A204.1 (cell line): ENCODE results near the gene TRPM3.

Source experiments
- FAIRE-seq: peaks from 2 replicates; lab custom pipeline; 2012; peaks lifted over from hg19 to GRCh38; lab: Jason Lieb, UNC

Gene TRPM3

DNA sequence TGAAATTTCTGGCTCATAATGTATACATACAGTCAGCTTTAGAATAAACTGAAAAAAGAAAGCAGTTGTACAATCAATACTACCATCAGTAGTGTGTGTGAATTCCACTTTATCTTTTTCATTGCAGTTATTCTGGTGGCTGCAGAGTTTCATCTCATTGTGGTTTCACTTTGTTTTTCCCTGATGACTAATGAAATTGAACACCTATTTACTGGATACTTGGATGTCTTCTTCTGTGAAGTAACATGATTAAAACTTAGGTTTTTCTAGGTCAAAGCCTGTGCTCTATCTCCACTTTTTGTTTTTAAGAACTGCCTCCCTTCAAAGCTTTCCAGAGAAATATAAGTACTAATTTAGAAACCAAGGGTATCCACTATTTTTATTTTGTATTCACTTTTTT is 174.3 kb downstream of the TRPM3 start:
- FAIRE-seq, result no peak

DNA sequence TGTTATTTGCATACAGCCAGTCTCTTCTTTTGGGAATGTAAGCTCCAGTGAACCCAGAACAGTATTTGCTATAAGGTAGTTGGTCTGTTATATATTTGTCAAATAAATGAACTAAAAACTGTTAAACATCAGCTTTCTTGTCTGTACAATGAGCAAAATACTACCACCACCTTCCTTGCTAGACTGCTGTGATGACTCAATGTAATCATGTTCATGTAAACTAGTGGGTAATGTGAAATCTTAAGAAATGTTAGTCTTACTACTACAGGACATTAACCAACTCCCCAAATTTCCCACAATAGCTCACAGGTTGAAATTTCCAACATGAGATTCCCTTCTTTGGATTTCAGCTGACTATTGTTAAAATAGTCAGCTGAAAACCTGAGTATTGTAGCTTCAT is 176.1 kb downstream of the TRPM3 start:
- FAIRE-seq, result no peak

DNA sequence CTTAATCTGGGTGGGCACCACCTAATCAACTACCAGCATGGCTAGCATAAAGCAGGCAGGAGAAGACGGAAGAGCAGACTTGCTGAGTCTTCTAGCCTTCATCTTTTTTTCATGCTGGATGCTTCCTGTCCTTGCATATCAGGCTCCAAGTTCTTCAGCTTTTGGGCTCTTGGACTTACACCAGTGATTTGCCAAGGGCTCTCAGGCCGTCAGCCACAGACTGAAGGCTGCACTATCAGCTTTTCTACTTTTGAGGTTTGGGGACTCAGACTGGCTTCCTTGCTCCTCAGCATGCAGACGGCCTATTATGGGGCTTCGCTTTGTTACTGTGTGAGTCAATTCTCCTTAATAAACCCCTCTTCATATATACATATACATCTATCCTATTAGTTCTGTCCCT is 180.2 kb downstream of the TRPM3 start:
- no peak for FAIRE-seq

DNA sequence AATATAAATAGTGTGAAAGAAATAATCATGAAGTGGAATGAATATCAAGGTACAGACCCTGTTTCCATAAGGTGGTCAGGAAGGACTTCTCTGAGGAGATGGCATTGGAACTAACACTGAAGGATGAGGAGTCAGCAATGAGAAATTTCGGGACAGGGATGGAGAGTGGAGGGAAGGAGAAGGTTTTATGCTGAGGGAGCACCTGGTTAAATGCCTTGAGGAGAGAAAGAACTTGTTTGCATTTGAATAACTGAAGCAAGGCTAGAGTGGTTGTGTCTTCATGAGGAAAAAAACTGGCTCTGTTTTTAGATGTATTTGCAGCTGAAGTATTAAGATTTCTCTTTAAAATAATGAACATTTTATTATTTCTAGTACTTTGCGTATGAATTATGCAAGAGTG is 180.8 kb downstream of the TRPM3 start:
- FAIRE-seq, result no peak

DNA sequence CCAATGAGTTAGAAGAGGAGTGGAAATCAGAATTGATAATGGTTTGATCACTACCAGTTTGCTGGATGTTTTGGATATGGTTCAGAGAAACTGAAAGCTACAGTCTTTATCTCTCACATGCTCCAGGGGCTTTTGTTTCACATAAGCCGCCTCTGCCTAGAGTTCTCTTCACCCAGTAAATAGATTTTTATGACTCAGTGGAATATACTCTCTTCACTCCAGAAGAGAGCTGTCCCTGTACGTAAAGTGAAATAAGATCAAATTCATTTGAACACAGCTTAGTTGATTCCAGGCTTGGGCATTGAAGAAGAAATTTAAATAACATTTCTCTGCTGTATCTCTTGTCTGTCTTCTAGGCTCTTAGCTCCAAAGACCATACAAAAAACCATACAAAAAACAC is 184.9 kb downstream of the TRPM3 start:
- no peak for FAIRE-seq

DNA sequence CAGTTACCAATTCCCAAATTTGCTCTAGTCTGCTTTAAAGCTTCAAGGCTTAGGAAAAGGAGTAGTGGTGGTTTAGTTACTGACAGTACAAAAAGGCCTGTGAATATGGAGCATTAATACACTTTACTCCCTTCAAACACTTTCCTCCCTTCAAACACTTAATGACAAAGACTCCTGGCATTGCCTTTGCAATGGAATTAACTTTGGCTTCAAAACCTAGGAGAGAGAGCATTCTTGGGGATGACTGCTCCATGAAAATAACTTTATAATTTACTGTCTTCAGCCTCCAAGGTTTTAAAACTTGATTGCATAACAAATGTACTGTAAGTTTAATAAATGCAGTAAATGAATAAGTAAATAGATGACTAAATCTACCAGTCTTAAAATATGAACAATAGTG is 185.6 kb downstream of the TRPM3 start:
- no peak for FAIRE-seq

- FAIRE-seq, result no peak
Measured at GRCh38 chr9:70934642-70935041, 186.8 kb downstream of the TRPM3 start.

DNA sequence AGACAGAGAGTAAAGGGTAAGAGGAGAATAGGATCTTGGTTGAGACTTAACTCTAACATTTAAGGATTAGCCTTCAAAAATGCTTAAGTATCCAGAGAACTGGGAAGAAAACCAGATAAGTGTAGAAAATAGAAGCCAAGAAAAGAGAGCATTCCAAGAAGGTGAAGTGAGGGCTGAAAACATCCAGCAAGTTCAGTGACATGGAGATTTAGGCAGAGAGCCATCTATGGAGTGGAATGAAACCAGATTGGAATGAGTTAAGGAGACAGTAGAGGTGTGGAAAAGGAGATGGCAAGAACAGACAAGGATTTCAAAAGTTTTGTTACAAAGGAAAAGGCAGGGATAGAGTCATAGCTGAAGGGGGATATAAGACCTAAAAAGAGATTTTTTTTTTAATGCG is 188.1 kb downstream of the TRPM3 start:
- FAIRE-seq, result no peak

DNA sequence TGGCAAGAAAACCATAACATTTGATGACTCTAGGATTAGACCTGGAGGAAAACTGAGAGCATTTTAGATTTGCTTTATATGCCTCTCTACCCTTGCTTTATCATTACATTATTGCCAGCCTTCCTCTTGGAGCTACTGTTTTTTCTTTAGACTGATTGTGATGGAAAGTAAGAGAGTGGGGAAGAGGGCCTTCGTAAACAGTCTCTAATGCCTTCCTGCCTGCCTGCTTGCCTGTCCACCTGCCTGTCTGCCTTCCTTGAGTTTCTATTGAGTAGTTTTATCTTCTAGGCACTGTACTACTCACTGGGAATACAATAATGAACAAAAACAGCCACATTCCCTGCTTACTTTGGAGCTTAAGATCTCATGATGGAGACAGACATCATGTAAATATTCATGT is 189.3 kb downstream of the TRPM3 start:
- no peak for FAIRE-seq

GRCh38 chr9:70927530-70927929 is 193.9 kb downstream of the TRPM3 start:
- no peak for FAIRE-seq

DNA sequence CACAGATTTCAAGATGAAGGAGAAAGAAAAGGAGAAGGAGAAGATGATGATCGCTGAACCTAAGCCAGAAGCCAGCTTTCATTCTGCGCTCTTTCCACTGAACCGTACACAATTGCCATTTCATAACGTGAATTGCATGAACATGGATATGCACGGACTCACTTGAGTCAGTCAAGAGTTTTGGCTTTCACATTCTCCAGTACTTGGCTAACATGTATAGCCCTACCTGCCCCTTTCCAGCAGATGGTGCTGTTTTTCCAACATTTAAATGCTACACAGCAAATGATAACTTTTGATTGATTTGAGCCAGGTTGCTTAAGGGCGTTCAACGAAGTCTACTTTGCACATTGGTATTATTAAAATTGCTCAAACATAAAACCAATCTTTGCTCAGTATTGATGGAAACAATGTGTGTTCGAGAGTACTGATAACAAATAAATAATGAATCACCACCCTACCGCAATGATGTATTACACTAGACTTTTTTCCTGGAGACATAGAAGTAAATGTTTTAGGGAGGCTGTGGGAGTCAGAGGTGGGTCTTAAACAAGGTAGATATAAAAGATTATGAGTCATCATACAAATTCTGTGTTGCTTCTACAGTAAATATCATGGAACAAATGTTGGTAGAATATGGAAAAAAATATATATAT is 196.4 kb downstream of the TRPM3 start:
- FAIRE-seq, result peak; percentile 67

- no peak for FAIRE-seq
Measured at GRCh38 chr9:70924380-70924779, 197.0 kb downstream of the TRPM3 start.

DNA sequence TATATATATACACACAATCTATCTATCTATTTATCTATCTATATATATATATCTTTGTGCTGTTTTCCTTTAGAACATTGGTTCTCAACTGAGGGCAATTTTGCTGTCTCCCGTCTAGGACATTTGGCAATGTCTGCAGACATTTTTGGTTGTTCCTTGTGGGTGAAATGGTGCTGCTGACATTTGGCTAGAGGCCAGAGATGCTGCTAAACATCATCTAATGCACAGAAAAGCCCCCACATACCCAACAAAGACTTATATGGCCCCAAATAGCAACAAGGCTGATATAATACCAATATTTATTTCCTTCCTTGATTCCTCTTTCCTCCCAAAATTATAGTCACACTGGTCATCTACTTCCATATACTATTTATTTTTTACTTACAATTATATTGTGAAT is 197.5 kb downstream of the TRPM3 start:
- FAIRE-seq, result no peak

DNA sequence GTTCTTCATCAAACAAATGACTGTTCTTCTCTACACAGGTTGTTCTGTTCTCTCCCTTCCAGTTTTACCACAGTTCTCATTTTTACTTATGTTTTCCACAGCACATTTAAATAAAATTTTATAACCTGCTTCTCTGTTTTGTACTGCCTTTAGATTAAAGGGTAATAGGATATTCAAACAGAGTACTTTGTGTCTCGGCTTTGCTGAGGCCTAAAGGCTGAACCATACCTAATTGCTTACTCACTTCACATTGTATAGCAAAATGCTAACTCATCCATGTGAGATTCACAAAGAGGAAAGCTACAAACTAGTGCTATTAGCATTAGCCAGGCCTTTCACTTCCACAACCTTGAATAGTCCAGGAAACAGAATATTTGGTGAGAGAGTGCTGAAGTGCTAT is 200.3 kb downstream of the TRPM3 start:
- FAIRE-seq, result no peak

DNA sequence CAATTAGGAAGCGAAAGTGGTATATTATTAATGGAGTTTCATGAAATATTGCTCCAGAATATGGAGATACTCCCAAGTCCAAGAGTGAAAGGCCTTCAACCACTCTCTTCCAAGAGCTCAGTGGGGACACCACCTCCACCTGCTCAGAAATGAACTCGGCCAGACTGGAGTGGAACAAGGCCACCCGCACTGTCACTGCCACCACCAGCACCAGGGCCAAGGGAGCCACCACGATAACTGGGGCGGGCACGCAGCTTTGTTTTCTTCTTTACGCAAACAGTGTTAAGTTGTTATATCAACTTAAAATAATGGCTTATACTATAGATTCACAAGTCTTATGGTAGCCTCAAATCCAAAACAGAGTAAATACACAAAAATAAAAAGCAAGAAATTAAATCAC is 204.1 kb downstream of the TRPM3 start:
- no peak for FAIRE-seq

DNA sequence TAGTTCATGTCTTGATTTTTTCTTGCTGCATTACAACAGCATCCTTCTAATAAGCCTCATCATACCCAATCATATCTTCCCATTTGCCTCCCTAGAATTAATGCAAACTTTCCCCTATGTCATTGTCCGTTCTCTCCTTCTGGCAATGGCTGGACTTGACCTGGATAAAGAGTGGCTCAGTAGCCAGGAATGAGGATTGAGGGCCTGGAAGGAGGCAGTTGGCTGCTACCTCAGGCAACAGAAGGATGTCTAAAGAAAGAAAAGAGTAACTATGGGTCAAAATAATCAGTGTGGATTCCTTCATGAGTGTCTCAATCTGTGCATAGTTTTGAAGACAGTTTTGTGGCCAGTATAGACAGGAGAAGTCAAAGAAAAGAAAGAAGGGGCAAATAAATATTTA is 209.6 kb downstream of the TRPM3 start:
- FAIRE-seq, result no peak

DNA sequence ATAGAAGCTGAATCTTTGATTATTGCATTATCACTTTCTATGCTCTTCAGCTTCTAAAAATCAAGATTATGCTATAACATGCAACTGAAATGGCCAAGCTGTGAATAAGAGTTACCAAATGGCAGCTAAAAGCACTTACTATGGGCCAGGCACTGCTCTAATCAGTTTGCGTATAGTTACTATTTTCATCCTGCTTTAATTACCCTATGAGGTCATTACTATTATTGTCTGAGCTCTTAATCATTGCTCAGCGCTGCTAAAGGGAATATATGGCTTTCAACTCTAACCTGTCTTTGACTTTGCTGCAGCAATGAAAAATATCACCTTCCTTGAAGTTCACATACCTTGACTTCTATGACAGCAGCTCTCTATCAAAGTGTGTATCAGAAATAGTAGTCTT is 210.8 kb downstream of the TRPM3 start:
- no peak for FAIRE-seq

DNA sequence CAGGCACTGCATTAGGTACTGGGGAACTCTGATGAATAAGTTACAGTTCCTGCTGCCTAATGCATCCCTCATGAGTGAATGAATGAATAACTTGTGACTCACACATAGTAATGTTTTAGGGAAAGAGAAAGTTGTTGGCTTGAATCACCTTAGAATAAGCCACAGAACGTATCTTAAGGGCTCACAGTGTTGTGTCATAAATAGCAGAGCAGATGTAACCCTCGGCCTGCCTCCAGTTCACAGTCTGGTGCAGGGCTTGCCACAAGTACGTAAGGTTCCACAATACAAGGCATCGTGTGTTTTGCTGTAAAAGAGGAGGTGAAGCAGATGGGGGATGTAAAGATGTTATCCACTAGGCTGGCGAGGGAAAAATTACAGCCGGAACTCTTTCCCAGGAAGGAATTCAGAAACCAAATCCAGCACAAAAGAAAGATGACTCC is 218.7 kb downstream of the TRPM3 start:
- FAIRE-seq, result no peak

GRCh38 chr9:70902171-70902570 is 219.2 kb downstream of the TRPM3 start:
- FAIRE-seq, result no peak

GRCh38 chr9:70901746-70902145 is 219.7 kb downstream of the TRPM3 start:
- FAIRE-seq, result no peak

GRCh38 chr9:70901013-70901412 is 220.4 kb downstream of the TRPM3 start:
- FAIRE-seq, result no peak

- no peak for FAIRE-seq
Measured at GRCh38 chr9:70893580-70894122, 227.8 kb downstream of the TRPM3 start.

DNA sequence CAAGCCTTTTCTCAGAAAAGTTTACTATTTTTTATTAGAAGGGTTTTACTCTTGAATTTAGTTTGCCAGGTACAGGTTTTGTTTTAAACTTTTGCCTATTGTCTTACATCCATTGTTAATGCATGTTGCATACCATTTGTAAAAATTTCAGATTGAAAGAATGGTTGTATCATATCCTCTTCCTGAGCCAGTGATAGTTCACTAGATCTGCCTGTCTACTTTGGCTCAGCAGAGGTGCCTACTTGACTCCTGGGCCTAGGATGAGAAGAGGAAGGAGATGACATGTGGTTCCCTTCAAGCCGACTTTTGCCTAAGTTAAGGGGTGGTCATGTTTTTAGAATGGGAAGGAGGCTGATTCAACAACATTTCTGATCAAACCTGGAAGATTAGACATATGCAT is 232.9 kb downstream of the TRPM3 start:
- no peak for FAIRE-seq

- no peak for FAIRE-seq
Measured at GRCh38 chr9:70887826-70888225, 233.6 kb downstream of the TRPM3 start.
